NCI-H1930 (cell line): Measurements from ENCODE around the gene SLC19A2.
A peak's percentile ranks its signal among the peaks of the same experiment; 100 is the strongest.
"Not testable (repeated sequence)": the region's sequence is repeated elsewhere in the genome, so short reads cannot be mapped to it uniquely, and the experiment has no call there.

Source experiments
- DNase-seq, 2 experiments: peaks; one replicate each; lab custom pipeline; 2025; lab: John Stamatoyannopoulos, UW

The SLC19A2 gene

GRCh38 chr1:169485431-169486280, at the start of gene SLC19A2:
Gene SLC19A2, minus strand, starts transcription at chr1:169485944. Its CDS starts 178 bp downstream, at chr1:169485766.
- peak; percentile 95 to 98 for DNase-seq

- no peak for DNase-seq
These were observed 48.9 kb upstream of the SLC19A2 start for GRCh38 chr1:169534653-169535052.

- not testable (repeated sequence) for DNase-seq
These were observed 47.9 kb upstream of the SLC19A2 start for GRCh38 chr1:169533528-169534190.

GRCh38 chr1:169530448-169530847, 44.7 kb upstream of the SLC19A2 start:
- DNase-seq, result no peak

GRCh38 chr1:169529068-169529642, 43.4 kb upstream of the SLC19A2 start:
- DNase-seq, result no peak

- DNase-seq, result no peak
These were observed 42.7 kb upstream of the SLC19A2 start for GRCh38 chr1:169528215-169529067.

- DNase-seq, result no peak
These were observed 41.9 kb upstream of the SLC19A2 start for GRCh38 chr1:169527451-169528214.

- DNase-seq, result no peak
These were observed 41.3 kb upstream of the SLC19A2 start for GRCh38 chr1:169527001-169527400.

GRCh38 chr1:169526120-169526832, 40.5 kb upstream of the SLC19A2 start:
- no peak for DNase-seq

- DNase-seq, result no peak
These were observed 39.6 kb upstream of the SLC19A2 start for GRCh38 chr1:169525391-169525790.

- no peak for DNase-seq
These were observed 38.2 kb upstream of the SLC19A2 start for GRCh38 chr1:169523904-169524303.

GRCh38 chr1:169521226-169521625, 35.5 kb upstream of the SLC19A2 start:
- no peak for DNase-seq

GRCh38 chr1:169517558-169518186, 31.9 kb upstream of the SLC19A2 start:
- no peak for DNase-seq

- DNase-seq, result no peak
These were observed 29.9 kb upstream of the SLC19A2 start for GRCh38 chr1:169515641-169516040.

GRCh38 chr1:169514566-169515270, 29.0 kb upstream of the SLC19A2 start:
- DNase-seq, result no peak

- DNase-seq, result no peak
These were observed 27.5 kb upstream of the SLC19A2 start for GRCh38 chr1:169513208-169513607.

- peak in 1 of 2 experiments; percentile 36 for DNase-seq
These were observed 25.7 kb upstream of the SLC19A2 start for GRCh38 chr1:169511316-169512005.

GRCh38 chr1:169510060-169510459, 24.3 kb upstream of the SLC19A2 start:
- DNase-seq, result peak in 1 of 2 experiments; percentile 17

- DNase-seq, result peak; percentile 86 to 87
These were observed 23.6 kb upstream of the SLC19A2 start for GRCh38 chr1:169509354-169509753.
